PC-3 (cell line): ENCODE data around the gene MYF6. TPM values are rescaled to one million over a fixed set of nuclear protein-coding genes. Genes with fewer than 3 reads are reported as not detected.
"Not testable (repeated sequence)": the region's sequence is repeated elsewhere in the genome, so short reads cannot be mapped to it uniquely, and the experiment has no call there.

ENCODE experiments used
- ATAC-seq: fragments of 200-7000 bp; cut with Tn5 transposase; 2 replicates; pipeline ENCODE4 v1.9.1; 2020; ENCODE audit warnings: mild to moderate bottlenecking, moderate library complexity
- BruUV-seq: library from RNA; stranded (reverse); fragments of 400-500 nt; replicated peaks from 2 replicates; lab custom pipeline; 2021; lab: Mats Ljungman, UMichigan
- CTCF ChIA-PET: fragments of 300-600 bp; sonication (Branson Sonifier 250); formaldehyde crosslinking; loops from one replicate; lab custom pipeline; 2022; ENCODE audit warnings: antibody characterized with exemption; lab: Charles Lee
- POLR2A ChIA-PET: fragments of 300-600 bp; sonication (Branson Sonifier 250); formaldehyde crosslinking; loops from one replicate; lab custom pipeline; 2022; ENCODE audit warnings: antibody characterized with exemption; ENCODE audit not compliant: unreplicated experiment; lab: Charles Lee
- DNase-seq: peaks from one replicate; pipeline ENCODE4 v3.0.0-alpha.2; 2015
- H2AFZ ChIP-seq: fragments of 300-600 bp; sonication (generic); 2 replicates; pipeline ENCODE4 v1.6.0; 2016; ENCODE audit warnings: antibody characterized with exemption, low read length
- H3F3A ChIP-seq: fragments of 300-600 bp; sonication (generic); one replicate; pipeline ENCODE4 v1.6.0; 2017; ENCODE audit warnings: antibody characterized with exemption, low read length, control low read depth, mild to moderate bottlenecking; ENCODE audit not compliant: unreplicated experiment
- H3K27ac ChIP-seq: fragments of 300-600 bp; sonication (generic); 2 replicates; pipeline ENCODE4 v1.5.1; 2016; ENCODE audit warnings: mild to moderate bottlenecking, low read length
- H3K27me3 ChIP-seq: fragments of 300-600 bp; sonication (generic); 2 replicates; pipeline ENCODE4 v1.6.1; 2016; ENCODE audit warnings: low read length, mixed read lengths
- H3K36me3 ChIP-seq: fragments of 300-600 bp; sonication (generic); 2 replicates; pipeline ENCODE4 v1.6.1; 2016; ENCODE audit warnings: low read depth, mixed run types, low read length, mixed read lengths
- H3K4me1 ChIP-seq: fragments of 300-600 bp; sonication (generic); 2 replicates; pipeline ENCODE4 v1.5.1; 2016; ENCODE audit warnings: low read length; ENCODE audit not compliant: insufficient read depth
- H3K4me2 ChIP-seq: fragments of 300-600 bp; sonication (generic); 2 replicates; pipeline ENCODE4 v1.6.0; 2016; ENCODE audit warnings: low read length
- H3K4me3 ChIP-seq: fragments of 300-600 bp; sonication (generic); 2 replicates; pipeline ENCODE4 v1.5.1; 2016; ENCODE audit warnings: mild to moderate bottlenecking, low read length, mixed read lengths
- H3K79me2 ChIP-seq: fragments of 300-600 bp; sonication (generic); 2 replicates; pipeline ENCODE4 v1.6.1; 2017; ENCODE audit warnings: low read length, mixed read lengths
- H3K9ac ChIP-seq: fragments of 300-600 bp; sonication (generic); 2 replicates; pipeline ENCODE4 v1.6.0; 2016; ENCODE audit warnings: mild to moderate bottlenecking, low read length
- H3K9me2 ChIP-seq: fragments of 300-600 bp; sonication (generic); replicated peaks from 2 replicates; pipeline ENCODE4 v1.6.1; 2016; ENCODE audit warnings: mixed run types, low read length, mixed read lengths
- H3K9me3 ChIP-seq: fragments of 300-600 bp; sonication (generic); 2 replicates; pipeline ENCODE4 v1.6.1; 2016; ENCODE audit warnings: low read length, mixed read lengths
- H4K20me1 ChIP-seq: fragments of 300-600 bp; sonication (generic); 2 replicates; pipeline ENCODE4 v1.6.1; 2016; ENCODE audit warnings: low read length, mixed read lengths
- EZH2 ChIP-seq: fragments of 300-600 bp; sonication (generic); IDR thresholded peaks from one replicate; pipeline ENCODE4 v1.6.1; 2017; ENCODE audit warnings: antibody characterized with exemption, mild to moderate bottlenecking, low read length; ENCODE audit not compliant: unreplicated experiment
- EZH2phosphoT487 ChIP-seq: fragments of 300-600 bp; sonication (generic); IDR thresholded peaks from 2 replicates; pipeline ENCODE4 v1.6.1; 2018; ENCODE audit warnings: mild to moderate bottlenecking, antibody characterized with exemption, low read length, borderline replicate concordance
- intact Hi-C: fragments of 100-400 bp; cut with micrococcal nuclease; formaldehyde crosslinking; loops from 2 replicates; pipeline ENCODE4 v1.9.0; 2023
- total RNA-seq: library from RNA; depleted of rRNA; stranded (reverse); fragments of >200 nt; gene quantifications from 2 replicates; pipeline ENCODE4 v1.2.3, GENCODE V29; 2014
- TF ChIP-seq, protein P1 (sequence below): fragments of 300-600 bp; sonication (generic); conservative IDR thresholded peaks from 2 replicates; pipeline ENCODE4 v1.5.1; 2017; ENCODE audit warnings: antibody characterized with exemption, low read depth, mild to moderate bottlenecking, low read length

MYF6 gene
- total RNA-seq, 1 experiment from 2014 or later = not detected

DNA sequence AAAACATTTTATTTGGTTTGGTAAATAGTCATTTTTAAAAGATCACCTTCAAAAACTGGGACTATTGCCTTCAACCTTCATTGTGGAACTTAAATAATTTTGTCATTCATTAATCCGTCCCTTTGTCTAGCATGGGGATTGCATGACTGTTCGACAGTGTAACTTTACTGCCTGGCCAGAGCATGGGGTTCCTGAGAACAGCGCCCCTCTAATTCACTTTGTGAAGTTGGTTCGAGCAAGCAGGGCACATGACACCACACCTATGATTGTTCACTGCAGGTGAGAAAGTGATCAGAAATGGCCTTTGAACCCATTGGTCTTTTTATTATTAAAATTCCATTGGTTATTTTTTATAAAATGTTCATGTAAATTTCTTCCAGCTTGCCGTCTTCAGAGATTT is 37.2 kb upstream of the MYF6 start:
- no peaks in the 10 kb centered on the region for H3K9me2 ChIP-seq
- ChIA-PET POLR2A (no interaction called here), CTCF (no interaction called here)
- H3K4me1 ChIP-seq = no peaks in the 10 kb centered on the region
- no peaks in the 10 kb centered on the region for H3K36me3 ChIP-seq
- BruUV-seq = no TSS peak
- no peaks in the 10 kb centered on the region for H3F3A ChIP-seq
- no peaks in the 10 kb centered on the region for H3K79me2 ChIP-seq
- H3K27me3 ChIP-seq = peaks cover 5% of the 10 kb centered on the region; the same call in 1 of the 2 replicates
- no peak overlapping the region for H3K4me3 ChIP-seq
- H2AFZ ChIP-seq = no peak overlapping the region
- no peaks in the 10 kb centered on the region for H4K20me1 ChIP-seq
- no peak for ATAC-seq
- intact Hi-C loops = loop anchor here (5.0 to 10.0 kb wide), 2 partner anchors 65 to 358 kb away; no protein-coding TSS in a partner anchor
- H3K27ac ChIP-seq = no peak overlapping the region
- no peak overlapping the region for H3K9ac ChIP-seq
- TF ChIP-seq EZH2phosphoT487 (no peak), EZH2 (no peak)
- TF ChIP-seq, protein P1, sequence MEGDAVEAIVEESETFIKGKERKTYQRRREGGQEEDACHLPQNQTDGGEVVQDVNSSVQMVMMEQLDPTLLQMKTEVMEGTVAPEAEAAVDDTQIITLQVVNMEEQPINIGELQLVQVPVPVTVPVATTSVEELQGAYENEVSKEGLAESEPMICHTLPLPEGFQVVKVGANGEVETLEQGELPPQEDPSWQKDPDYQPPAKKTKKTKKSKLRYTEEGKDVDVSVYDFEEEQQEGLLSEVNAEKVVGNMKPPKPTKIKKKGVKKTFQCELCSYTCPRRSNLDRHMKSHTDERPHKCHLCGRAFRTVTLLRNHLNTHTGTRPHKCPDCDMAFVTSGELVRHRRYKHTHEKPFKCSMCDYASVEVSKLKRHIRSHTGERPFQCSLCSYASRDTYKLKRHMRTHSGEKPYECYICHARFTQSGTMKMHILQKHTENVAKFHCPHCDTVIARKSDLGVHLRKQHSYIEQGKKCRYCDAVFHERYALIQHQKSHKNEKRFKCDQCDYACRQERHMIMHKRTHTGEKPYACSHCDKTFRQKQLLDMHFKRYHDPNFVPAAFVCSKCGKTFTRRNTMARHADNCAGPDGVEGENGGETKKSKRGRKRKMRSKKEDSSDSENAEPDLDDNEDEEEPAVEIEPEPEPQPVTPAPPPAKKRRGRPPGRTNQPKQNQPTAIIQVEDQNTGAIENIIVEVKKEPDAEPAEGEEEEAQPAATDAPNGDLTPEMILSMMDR = no peak
- no peak overlapping the region for H3K4me2 ChIP-seq
- DNase-seq = no peak
- no peaks in the 10 kb centered on the region for H3K9me3 ChIP-seq

- BruUV-seq, H3F3A ChIP-seq, H3K4me2 ChIP-seq, H3K79me2 ChIP-seq, H3K9ac ChIP-seq, H3K9me3 ChIP-seq, CTCF ChIA-PET, POLR2A ChIA-PET, H3K27ac ChIP-seq, H4K20me1 ChIP-seq, H3K4me1 ChIP-seq, H3K9me2 ChIP-seq, H3K4me3 ChIP-seq, H3K36me3 ChIP-seq, H2AFZ ChIP-seq: not testable (repeated sequence)
- DNase-seq (peak; percentile 52), ATAC-seq (peak; percentile 98)
- TF ChIP-seq, protein P1 = peak; percentile 51
- intact Hi-C loops = loop anchor here (1.0 to 10.0 kb wide), 3 partner anchors 59 to 264 kb away; no protein-coding TSS in a partner anchor
- peaks cover 14% of the 10 kb centered on the region; the same call in 1 of the 2 replicates for H3K27me3 ChIP-seq
Observed at GRCh38 chr12:80676042-80676636, 31.3 kb upstream of the MYF6 start.

DNA sequence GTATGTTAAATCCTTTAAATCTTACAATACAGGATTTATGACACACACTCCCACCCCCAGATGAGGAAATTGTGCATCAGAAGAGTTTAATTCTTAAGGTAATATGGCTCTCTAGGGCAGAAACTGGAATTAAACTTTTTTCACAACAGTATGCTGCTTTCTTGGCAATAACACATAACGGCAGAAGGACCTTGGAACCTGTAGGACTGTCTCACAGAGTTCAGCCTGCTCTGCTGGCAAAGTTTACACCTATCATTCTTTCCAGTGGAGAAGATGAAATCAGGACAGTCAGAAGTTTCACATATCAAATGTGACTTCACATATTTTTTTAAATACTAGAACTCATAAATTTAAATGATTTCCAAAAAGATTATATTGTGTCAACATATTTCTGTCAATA is 30.6 kb upstream of the MYF6 start:
- Histone ChIP-seq H3K9me2 (no peaks in the 10 kb centered on the region), H3F3A (no peaks in the 10 kb centered on the region), H3K27ac (no peak overlapping the region), H3K4me3 (no peak overlapping the region), H3K4me2 (no peak overlapping the region), H2AFZ (no peak overlapping the region), H3K9ac (no peak overlapping the region), H3K36me3 (no peaks in the 10 kb centered on the region), H3K27me3 (peaks cover 17% of the 10 kb centered on the region; the same call in 1 of the 2 replicates), H3K4me1 (no peaks in the 10 kb centered on the region), H3K9me3 (no peaks in the 10 kb centered on the region), H3K79me2 (no peaks in the 10 kb centered on the region), H4K20me1 (no peaks in the 10 kb centered on the region)
- TF ChIP-seq, protein P1 = no peak
- TF ChIP-seq EZH2 (no peak), EZH2phosphoT487 (no peak)
- no TSS peak for BruUV-seq
- intact Hi-C loops = loop anchor here (1.0 to 10.0 kb wide), 3 partner anchors 58 to 265 kb away; no protein-coding TSS in a partner anchor
- ATAC-seq (no peak), DNase-seq (no peak)
- ChIA-PET POLR2A (no interaction called here), CTCF (no interaction called here)
